Stimulated activated CD8-positive, alpha-beta memory T cell treated with anti-CD3 and anti-CD28 coated beads, Interleukin-4, amount 100 ng/mL, for 24 hours (primary cell): ENCODE results near the gene NMRK2.
"Not testable (repeated sequence)": the region's sequence is repeated elsewhere in the genome, so short reads cannot be mapped to it uniquely, and the experiment has no call there.

ENCODE experiments used
- DNase-seq: peaks from one replicate; pipeline ENCODE4 v3.0.0-alpha.2; 2020; ENCODE audit warnings: low read depth

NMRK2 gene

DNA sequence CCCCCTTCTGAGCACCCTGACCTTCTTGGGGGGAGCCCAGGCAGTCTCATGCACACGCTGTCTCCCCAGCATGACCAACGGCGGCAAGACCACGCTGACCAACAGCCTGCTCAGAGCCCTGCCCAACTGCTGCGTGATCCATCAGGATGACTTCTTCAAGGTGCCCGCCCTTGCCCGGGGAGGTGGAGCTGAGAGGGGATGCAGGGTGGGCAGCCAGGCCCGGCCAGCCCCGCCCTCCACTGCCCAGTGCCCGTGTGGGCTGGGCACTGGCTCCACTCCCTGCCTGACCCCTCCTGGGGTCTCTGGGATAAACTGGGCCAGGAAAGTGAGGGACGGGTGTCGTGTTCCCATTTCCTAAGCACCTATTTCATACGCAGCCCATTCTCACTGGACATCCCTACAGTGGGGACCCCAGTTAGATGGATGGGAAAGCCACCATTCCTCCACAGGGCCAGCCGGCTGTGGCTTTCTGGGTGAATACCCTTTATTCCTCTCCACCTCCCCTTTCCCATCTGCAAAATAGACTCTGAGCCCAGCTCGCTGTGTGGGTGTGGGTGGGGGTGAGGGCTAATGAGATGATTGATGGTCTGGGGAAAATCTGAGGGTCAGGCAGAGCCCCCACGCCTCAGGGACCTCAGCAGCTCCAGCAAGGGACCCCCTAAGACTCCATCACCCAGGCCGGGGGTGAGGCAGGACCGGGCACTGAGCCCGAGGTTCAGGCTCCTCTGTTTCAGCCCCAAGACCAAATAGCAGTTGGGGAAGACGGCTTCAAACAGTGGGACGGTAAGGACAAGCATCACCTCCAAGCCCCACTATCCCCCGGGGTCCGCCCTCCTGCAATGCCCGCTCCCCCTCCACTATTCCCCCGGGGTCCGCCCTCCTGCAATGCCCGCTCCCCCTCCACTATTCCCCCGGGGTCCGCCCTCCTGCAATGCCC lies 3.9 kb downstream of the NMRK2 start:
- DNase-seq: no peak

DNA sequence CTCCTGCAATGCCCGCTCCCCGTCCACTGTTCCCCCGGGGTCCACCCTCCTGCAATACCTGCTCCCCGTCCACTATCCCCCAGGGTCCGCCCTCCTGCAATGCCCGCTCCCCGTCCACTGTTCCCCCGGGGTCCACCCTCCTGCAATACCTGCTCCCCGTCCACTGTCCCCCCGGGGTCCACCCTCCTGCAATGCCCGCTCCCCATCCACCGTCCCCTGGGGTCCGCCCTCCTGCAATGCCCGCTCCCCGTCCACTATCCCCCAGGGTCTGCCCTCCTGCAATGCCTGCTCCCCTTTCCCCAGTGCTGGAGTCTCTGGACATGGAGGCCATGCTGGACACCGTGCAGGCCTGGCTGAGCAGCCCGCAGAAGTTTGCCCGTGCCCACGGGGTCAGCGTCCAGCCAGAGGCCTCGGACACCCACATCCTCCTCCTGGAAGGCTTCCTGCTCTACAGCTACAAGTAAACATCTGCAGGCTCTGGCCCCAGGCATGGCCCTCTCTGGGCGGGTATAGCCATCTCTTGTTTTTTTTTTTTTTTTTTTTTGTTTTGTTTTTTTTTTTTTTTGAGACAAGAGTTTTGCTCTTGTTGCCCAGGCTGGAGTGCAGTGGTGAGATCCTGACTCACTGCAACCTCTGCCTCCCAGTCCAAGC lies 5.6 kb downstream of the NMRK2 start:
- DNase-seq: not testable (repeated sequence)

DNA sequence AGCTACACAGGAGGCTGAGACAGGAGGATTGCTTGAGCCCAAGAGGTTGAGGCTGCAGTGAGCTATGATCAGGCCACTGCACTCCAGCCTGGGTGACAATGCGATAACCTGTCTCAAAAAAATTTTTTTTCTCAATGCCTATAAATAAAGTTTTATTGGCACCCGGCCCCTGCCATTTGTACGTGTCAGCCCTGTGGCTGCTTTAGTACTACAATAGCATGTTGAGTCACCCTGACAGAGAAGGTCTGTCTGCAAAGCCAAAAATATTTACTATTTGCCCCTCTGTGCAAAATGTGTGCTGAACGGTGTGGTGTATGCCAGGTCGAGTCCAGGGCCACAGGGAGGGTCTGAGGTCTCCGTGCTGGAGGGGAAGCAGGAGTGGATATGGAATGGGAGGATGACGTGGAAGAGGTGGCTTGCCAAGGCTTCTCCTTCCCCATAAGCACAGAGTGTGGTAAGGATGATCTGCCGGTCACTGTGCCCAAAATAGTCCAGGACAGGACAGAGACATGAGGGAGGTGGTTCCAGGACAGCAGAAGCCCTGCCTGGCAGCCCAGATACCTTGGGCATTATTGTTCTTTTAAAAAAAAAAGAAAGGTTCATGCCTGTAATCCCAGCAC lies 10.0 kb downstream of the NMRK2 start:
- DNase-seq: no peak

DNA sequence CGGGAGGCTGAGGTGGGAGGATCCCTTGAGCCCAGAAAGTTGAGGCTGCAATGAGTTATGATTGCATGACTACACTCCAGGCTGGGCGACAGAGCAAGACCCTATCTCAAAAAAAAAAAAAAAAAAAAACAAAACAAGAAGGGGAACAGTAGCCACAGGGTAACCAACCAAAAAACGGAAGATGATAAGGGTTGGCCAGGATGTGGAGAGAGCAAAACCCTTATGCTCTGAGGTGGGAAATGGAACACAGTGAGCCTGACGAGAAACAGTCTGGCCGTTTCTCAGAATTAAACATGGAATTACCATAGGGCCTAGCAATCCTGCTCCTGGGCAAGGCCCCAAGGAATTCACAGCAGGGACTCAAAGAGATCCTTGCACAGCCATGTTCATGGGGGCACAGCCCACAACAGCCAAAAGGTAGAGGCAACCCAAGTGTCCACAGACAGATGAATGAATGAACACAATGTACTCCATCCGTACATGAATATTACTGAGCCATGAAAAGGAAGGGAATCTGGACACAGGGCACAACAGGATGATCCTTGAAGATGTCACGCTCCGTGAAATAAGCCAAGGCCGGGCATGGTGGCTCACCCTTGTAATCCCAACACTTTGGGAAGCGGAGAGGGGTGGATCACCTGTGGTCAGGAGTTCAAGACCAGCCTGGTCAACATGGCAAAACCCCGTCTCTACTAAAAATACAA lies 11.3 kb downstream of the NMRK2 start:
- DNase-seq: no peak

DNA sequence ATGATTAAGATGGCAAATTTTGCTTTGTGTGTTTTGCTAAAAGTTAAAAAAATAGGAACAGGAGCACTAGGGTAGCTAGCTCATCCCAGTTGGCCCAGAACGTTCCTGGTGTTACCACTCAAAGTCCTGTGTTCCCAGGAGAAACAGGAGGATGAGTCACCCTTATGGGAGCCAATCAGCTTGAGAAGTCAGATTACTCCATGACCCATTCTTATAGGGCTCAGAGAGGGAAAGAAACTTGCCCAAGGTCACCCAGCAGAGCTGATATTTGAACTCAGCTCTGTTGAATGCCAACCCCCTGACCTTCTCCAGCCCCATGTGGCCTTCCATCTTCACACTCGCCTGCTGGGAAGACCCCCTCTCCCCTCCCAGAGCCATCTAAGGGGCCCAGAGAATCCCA lies 13.0 kb downstream of the NMRK2 start:
- DNase-seq: no peak

DNA sequence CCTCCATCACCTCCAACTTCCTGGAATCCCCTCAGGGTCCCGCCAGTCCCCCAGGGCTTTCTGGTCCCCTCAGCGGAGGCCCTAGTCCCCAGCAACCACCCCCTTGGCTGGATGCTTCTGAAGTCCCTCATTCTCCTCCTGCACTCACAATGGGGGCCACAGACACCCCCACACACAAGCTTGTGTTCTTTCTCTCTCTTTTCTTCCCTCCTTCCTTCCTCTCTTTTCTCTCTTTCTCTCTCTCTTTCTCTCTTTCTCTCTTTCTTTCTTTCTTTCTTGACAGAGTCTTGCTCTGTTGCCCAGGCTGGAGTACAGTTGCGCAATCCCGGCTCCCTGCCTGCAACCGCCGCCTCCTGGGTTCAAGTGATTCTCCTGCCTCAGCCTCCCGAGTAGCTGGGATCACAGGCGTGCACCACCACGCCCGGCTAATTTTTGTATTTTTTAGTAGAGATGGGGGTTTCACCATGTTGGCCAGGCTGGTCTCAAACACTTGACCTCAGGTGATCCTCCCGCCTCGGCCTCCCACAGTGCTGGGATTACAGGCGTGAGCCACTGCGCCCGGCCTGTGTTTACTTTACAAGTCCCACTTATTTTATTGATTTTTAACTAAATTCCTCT lies 14.6 kb downstream of the NMRK2 start:
- DNase-seq: not testable (repeated sequence)

DNA sequence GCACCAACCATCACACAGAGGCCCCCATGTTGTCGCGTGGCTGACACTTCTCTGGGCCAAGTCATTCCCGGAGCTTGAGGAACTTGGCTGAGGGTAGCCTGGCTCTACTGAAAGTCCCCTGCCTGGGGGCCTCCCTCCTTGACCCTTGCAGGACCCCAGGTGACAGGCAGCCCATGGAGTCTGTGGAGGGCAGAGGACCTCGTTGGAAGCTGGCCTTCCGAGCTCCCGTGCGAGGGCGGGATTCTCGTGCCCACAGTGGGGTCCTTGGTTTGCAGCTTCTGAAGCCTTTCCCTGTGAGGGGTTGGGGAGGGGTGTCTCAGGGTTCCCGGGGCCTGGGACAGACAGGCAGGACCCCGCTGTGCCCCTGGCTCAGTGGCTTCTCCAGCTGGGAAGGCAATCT lies 16.4 kb downstream of the NMRK2 start:
- no peak for DNase-seq

DNA sequence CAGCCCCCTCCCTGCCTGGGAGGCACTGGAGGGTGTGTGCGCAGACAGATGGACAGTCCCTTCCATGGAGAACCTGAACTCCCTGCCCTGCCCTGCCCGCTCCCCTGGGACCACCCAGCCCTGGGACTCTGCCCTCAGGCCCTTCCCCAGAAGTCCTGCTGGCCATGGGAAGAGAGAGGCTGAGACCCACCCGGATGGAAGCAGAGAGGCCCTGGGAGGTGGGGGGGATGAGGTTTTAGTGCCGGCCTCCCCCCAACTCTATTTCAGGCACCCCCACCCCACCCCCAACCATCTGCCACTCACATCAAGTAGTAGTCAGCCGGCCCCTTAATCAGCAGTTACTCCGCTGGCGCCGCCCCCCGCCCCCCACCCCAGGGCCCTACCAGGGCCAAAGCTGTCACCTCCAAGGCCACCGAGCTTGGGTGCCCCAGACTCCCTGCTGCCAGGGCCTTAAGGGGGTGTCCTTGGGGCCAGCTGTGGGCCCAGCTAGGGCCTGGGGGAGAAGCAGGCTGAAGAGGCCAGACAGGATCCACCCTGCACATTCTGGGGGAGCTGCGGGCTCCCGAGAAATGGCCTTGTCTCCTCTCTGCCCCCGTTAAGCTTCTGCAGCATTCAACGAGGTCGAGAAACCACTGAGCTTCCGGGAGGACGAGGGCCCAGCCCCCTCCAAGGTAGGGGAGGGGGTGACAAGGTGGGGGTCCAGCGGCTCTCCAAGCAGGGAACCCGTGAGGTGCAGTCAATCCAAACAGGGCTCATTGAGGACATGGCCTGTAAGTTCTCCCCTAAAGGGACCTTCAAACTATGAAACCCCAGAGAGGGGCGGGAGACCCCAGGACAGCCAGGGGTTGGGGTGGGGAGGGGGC lies 17.4 kb downstream of the NMRK2 start:
- no peak for DNase-seq

DNA sequence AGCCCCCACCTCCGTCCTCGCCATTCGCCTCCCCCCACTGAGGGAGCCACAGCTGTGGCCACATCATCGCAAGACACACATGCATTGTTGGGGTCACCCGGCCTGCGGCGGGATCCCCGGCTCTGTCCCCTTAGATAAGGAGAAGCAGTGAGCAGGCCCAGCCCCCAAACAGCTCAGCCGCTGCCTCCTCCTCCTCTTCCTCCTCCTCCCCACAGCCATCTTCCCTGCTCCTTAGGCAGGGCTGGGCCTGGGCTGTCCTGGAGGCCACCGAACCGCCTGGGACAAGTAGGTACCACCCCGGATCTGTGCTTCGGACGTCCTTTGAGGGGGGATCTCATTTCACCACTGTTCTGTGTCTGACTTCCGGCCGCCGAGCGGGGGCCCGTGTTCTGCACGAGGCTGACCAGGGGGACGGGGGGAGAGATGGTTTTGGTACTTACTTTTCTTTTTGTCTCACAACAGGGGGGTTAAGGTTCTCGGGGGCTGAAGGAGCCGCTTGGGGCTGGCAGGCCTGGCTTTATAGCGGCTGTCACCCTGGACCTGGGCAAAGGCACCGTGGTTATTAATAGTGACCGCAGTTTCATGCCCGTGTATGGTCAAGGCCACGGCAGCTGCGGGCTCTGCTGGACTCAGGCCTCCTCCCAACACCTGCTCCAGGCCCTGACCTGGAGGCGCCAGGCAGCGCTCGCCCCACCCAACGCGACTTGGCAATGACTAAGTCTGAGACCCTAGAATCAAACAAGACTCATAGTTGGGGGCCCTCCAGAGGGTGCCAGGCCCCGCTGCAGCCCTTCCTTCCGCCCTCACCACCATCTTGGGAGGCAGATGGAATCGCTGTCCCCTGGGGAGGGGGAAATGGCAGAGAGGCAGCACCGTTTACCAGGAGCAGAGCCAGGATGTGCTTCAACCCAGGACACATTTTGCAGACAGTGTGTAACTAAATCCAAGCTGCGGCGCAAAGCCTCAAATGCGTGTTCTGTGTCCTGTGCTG lies 18.3 kb downstream of the NMRK2 start:
- no peak for DNase-seq

DNA sequence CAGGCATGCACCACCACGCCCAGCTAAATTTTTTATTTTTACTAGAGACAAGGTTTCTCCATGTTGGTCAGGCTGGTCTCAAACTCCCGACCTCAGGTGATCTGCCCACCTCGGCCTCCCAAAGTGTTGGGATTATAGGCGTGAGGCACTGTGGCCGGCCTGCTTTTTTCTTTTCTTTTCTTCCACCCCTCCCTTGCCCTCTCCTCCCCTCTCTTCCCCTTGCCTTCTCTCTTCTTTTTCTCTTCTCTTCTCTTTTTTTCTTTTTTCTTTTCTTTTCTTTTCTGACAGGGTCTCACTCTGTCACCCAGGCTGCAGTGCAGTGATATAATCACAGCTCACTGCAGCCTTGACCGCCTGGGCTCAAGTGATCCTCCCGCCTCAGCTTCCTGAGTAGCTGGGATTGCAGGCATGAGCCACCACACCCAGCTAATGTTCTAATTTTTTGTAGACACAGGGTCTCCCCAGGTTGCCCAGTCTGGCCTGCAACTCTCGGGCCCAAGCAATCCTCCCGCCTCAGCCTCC lies 19.9 kb downstream of the NMRK2 start:
- not testable (repeated sequence) for DNase-seq

DNA sequence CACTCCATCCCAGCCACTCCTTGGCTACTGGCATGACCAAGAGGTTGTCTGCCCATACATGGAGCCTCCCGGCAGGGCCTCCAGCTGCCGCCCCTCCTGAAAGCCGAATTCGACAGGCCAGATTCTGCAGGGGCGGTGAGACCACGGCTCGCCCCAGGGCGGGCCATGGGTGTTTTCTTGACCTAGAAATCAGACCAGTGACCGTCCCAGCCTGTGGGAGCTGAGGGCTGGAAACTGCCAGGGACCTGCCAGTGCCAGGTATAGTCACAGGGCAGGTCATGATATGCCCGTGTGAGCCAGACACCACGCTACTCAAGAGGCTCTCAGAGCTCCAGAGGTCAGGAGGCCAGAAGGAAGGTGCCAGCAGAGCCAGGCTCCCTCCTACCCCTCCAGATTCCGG lies 21.2 kb downstream of the NMRK2 start:
- no peak for DNase-seq

DNA sequence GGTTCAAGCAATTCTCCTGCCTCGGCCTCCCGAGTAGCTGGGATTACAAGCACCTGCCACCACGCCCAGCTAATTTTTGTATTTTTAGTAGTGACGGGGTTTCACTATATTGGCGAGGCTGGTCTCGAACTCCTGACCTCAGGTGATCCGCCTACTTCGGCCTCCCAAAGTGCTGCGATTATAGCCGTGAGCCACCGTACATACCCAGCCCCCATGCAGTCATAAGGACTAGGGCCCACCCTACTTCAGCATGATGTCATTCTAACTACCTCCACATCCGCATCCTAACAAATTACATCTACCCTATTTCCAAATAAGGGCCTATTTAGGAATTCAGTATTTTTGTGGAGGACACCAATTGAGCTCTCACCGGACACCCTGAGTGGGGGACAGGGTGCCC lies 22.4 kb downstream of the NMRK2 start:
- DNase-seq: not testable (repeated sequence)

DNA sequence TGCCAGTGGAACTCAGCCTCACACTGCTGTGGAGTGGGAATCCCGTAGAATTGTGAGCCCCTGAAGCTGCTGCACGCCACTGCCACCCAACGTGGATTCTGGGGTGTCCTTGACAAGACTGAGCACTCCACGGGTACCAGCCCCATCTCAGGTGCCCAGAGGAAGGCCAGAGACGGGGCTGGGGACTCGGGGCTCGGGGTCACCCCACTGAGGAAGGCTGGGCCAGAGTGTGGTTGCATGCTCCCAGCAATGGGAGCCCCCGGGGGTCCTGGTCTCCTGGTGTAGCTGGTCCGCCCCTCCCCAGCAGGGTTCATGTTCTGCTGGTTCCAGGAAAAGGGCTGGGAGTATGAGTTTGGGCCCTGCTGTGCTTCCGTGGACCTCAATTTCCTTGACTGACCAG lies 22.8 kb downstream of the NMRK2 start:
- no peak for DNase-seq

DNA sequence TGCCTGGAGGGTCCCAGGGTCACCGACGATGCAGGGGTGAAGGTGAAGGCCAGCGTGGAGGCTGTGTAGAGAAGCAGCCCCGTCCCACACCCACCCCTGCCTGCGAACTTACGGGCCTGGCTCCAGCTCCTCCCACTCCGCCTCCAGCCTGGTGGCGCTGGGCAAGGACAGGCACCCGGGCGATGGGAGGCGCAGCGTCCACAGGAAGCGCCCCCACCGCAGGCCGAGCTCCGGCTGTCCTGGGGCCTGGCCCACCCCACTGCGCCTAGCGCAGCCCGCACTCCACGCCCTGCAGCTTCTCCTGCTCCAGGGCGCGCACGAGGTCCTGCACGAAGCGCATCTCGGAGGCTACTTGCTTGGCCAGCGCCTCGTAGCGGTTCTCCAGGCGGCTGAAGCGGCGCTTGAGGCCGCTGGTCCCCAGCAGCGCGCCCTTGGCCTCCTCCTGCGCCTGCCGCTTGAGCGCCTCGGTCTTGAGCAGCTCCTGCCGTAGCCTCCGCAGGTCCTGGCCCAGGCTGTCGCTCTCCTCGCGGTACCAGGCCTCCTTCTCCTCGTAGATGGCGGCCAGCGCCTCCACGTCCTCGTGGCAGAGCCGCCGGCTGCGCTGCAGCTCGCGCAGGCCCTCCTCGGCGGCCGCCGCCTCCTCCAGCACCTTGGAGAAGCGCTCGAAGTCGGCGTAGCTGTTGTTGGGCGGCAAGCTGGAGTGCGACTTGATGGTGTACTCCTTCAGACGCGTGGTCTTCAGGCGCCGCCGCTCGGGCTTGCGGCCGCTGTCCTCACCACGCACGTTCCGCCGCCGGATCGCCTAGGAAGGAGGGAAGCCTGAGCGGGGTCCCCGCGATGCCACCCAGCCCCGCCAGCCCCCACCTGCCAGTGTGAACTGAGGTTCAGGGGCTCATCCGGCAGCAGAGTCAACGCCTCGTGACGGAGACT lies 26.2 kb downstream of the NMRK2 start:
- DNase-seq: no peak

DNA sequence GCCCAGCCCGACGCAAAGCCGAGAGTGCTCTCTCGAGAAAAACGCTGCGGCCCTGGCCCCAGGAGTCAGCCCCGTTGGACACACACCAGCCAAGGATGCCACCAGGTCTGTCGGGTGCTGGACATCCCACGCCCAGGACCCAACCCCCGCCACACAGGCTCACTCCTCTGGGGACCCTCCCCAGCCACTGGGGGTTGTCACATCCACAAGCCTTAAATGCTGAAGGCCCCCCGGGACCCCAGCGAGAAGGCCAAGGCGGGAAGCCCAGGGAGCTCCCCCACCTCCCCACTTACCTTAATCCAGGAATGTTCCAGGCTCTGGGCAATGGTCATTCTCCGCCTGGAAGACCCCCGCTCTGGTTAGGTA lies 26.9 kb downstream of the NMRK2 start:
- no peak for DNase-seq

DNA sequence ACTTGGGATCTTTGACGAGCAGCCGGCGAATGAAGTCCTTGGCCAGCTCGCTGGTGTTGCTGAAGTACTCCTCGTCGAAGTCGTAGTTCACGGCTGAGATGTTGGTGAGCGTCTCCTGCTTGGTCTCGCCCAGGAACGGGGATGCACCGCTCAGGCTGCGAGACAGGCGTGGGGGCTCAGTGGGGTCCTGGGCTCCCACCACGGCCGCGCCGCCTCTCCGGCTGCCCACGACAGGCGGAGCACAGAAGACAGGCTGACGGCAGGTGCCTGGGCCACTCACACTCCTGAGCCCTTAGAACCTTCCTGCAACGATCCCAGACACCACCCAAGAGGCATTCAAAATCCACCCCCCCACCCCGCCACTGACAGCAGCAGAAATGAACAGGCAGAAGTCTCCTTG lies 28.1 kb downstream of the NMRK2 start:
- DNase-seq: no peak

DNA sequence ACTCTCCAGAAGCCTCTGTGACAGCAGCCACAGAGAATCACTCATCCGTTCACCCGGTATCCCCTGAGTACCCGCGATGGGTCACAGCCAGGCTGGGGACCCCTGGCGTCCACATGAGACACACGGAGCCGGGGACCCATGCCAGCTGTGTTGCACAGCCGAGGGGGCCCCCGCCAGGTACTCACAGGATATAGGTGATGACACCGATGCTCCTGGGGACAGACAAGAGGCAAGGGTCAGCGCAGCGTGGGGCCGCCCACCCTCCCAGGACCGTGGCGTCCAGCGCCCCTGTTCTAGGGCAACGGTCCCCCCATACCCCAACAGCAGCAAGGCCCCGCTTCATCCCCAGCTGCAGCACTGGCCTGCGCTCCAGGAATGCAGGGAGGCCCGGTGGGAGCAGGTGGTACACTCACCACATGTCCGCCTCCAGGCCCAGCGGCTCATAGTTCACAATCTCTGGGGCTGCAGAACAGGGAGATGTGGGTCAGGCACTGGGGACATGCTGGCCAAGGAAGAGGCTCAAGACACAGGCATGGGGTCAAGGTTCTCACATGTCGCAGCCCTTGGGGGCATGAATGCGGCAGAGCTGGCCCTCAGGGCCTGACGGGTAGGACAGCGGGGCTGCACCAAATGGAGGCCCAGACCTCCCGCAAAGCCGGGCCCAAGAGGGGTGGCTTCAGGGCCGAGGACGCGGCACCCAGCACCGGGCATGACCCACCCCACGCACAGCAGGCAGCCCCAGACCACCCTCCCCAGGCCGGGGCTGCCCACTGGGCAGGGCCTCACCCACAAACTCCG lies 30.8 kb downstream of the NMRK2 start:
- DNase-seq: no peak
